Vagina (tissue), 2 donors: ENCODE measurements around the gene TRIM52.

Source experiments
- POLR2A ChIP-seq, 2 donors: fragments of 450-650 bp; IDR thresholded peaks; one replicate each; pipeline ENCODE4 v1.6.1; 2017; ENCODE audit warnings: antibody characterized with exemption in 2 of 2, mild to moderate bottlenecking in 2 of 2, moderate library complexity in 2 of 2
- POLR2AphosphoS5 ChIP-seq, 2 donors: sonication (generic); formaldehyde crosslinking; IDR thresholded peaks; one replicate each; pipeline ENCODE4 v1.9.0; 2017; ENCODE audit warnings: antibody characterized with exemption in 2 of 2, mild to moderate bottlenecking in 2 of 2, low read depth in 1 of 2; ENCODE audit not compliant: insufficient read depth in 1 of 2
- TF ChIP-seq, protein P1 (sequence below), 3 experiments: fragments of 450-650 bp in 2 of 3; fragments of 200-600 bp in 1 of 3; sonication (generic) in 1 of 3; IDR thresholded peaks; one replicate each; pipeline ENCODE4 v1.5.1; 2017 to 2019; ENCODE audit warnings: antibody characterized with exemption in 3 of 3, mild to moderate bottlenecking in 2 of 3, moderate library complexity in 2 of 3

DNA sequence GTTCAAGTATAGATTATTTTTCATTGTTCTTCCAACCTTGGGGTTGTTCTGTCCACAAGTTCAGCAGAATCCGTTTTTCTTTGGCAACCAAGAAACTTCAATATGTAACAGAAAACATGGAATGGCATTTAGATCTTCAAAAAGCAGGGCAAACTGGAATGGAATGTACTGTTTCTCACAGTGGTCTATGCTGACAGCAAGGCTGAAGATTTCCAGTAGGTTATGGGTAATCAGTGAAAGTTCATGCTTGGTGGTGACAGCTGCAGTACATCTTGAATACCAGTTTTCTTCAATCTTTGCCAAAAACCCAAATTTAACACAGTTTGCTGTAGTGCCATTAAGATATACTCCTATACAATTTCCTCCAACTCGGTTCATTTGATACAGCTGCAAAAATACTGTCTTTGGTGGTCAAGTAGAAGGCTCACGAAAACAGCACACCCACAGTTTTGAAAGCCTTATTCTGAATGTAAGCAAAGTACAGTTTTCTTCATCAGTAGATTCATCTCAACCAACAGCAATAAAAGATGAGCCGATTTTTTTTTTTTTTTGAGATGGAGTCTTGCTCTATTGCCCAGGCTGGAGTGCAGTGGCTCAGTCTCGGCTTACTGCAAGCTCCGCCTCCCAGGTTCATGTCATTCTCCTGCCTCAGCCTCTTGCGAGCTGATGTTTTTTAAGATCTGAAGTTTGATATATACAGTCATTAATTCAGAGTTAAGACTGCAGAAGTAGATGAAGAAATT, 4.9 kb downstream of the TRIM52 start:
- TF ChIP-seq POLR2A (IDR thresholded peaks at IDR 0.05) (no peak), POLR2AphosphoS5 (IDR thresholded peaks at IDR 0.05; ENCODE audit: insufficient read depth in 1 of 2, low read depth in 1 of 2) (no peak)
- TF ChIP-seq, protein P1, sequence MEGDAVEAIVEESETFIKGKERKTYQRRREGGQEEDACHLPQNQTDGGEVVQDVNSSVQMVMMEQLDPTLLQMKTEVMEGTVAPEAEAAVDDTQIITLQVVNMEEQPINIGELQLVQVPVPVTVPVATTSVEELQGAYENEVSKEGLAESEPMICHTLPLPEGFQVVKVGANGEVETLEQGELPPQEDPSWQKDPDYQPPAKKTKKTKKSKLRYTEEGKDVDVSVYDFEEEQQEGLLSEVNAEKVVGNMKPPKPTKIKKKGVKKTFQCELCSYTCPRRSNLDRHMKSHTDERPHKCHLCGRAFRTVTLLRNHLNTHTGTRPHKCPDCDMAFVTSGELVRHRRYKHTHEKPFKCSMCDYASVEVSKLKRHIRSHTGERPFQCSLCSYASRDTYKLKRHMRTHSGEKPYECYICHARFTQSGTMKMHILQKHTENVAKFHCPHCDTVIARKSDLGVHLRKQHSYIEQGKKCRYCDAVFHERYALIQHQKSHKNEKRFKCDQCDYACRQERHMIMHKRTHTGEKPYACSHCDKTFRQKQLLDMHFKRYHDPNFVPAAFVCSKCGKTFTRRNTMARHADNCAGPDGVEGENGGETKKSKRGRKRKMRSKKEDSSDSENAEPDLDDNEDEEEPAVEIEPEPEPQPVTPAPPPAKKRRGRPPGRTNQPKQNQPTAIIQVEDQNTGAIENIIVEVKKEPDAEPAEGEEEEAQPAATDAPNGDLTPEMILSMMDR (IDR thresholded peaks at IDR 0.05), result no peak
